Midbrain (tissue), 1 donor: Measurements from ENCODE around the gene HDAC4.
A peak's percentile ranks its signal among the peaks of the same experiment; 100 is the strongest.

Experiments used
- DNase-seq: peaks from one replicate; lab custom pipeline; 2025; lab: John Stamatoyannopoulos, UW

Gene HDAC4

DNA sequence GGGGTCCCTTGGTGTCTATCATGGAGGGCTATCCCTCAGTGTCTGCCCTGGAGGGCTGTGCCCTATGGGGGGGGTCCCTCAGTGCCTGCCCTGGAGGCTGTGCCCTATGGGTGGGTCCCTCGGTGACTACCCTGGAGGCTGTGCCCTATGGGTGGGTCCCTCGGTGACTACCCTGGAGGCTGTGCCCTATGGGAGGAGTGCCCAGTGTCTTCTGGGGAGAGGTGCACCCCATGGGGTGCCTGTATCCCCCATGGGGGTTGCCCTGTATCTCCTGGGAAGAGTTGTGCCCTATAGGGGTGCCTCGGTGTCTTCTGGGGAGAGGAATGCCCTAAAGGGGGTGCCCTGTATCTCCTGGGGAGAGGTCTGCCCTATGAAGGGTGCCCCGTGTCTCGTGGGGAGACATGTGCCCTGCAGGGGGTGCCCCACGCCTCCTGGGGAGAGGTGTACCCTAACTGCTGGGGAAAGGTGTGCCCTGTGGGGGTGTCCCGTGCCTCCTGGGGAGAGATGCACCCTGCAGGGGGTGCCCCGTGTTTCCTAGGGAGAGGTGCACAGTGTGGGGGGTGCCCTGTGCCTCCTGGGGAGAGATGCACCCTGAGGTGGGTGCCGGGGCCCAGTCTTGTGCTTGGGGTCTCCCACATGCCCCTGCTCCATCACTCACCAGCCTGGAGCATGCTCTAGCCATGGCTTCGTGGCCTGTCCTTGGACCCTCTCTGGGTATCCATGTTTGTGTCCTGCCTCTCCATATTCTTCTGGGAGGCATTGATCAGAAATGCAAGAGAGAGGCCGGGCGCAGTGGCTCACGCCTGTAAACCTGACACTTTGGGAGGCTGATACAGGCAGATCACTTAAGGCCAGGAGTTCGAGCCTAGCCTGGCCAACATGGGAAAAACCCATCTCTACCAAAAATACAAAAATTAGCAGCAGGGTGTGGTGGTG is 215.6 kb downstream of the HDAC4 start:
- DNase-seq = no peak

DNA sequence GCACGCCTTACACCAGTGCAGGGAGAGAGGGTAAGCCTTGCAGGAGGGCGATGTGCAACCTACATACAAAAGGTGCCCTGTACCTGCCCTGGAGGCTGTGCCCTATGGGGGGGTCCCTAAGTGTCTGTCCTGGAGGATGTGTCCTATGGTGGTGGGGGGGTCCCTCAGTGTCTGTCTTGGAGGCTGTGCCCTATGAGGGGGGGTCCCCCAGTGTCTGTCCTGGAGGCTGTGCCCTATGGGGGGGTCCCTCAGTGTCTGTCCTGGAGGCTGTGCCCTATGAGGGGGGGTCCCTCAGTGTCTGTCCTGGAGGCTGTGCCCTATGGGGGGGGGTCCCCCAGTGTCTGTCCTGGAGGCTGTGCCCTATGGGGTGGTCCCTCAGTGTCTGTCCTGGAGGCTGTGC is 216.6 kb downstream of the HDAC4 start:
- DNase-seq = no peak

DNA sequence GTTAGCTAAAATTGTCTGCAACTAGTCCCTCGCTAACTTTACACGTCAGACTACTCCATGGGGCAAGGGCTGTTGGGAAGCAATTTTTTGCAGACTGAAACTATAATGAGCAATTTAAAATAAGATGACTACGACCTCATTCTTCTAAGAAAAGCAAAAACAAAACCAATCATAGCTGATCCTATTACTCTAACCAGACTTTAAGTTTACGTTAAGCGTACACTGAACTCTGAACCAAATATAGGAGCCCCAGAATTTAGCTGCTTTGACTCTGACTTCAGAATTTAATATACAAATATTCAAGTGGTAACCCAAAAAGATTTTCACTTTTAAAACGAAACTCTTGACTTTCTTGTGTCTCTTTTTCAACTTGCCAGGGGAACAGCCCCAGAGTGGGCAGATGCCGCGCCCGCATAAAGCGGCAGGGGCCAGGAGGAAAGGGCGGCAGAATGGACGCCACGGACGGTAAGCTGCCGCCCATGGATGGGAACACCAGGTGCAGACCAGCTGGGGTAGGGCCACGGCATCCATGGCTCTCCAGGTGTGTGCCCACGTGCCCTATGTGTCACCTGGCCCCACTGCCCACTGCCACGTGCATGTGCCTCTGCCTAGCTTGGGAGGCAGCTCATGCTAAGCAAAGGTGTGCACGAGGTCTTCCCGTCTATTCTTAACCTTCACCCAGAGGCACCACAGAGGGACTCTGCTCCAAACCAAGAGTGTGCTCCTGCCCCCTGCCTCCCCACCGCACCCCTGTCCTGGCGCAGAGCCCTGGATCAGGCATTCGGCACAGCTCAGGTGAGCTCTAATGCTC is 217.6 kb downstream of the HDAC4 start:
- DNase-seq = no peak

DNA sequence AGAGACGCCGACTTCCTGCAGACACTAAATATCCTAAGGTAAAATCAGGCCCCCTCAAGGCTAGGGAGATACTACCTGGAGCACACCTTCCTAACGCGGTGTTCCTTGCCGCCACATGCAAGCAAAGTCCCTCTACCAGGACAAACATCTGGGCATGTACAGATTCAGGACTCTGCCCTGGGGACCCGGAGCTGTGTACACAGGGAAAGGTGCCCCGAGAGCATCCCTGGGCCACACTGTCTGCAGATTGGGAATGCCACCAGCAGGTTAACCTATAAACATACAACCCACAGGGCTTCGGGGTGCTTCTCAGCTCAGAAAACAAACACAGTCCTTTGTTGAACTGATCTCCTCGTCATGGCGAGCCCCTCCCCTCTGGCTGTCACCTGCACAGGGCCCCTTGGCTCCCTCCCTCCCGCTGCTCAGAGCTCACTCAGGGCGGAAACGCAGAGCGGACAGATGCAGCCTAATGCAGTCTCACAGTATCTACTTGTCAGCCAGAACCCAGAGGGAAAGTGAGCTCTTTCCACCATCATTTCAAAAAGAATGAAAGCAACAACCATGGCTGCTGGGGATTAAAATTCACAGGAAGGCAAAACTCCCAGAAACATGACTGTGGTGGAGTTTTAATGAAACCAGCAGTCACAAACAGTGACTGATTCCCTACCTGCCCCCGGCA is 218.8 kb downstream of the HDAC4 start:
- DNase-seq = no peak

DNA sequence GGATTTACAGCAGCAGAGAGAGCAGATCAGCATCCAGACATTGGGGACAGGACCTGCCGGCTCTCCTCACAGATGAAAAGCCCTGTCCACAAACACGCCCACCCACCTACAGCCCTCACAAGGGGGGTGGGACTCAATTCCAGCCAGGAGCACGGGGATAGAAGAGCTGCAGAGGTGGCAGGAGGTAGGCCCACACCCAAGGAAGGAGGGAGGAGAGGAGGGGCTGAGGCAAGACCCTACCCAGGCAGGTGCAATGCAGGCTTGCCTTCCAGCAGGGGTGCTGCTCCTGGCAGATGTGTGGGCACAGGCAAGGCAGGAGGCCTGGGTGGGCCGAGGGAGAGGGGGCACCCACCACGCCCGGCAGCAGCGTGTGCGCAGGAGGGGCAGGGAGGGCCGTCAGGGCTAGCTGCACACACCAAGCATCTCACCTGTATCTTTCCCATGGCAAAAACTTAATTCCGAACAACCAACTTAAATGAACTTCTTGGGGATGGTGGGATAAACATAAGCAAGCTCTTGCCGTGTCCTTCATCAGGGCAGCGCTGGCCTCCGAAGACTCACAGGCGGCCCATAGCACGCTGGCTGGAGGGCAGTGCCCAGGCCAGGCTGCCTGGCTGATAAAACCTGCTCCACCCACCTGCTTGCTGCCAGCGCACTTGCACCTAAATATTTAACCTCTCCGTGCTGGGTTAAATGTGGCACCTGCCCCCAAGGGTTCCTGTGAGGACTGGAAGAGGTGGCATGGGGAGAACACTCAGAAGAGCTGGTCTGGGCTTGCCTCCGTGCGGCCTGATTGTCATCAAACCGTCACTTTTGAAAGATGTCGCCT is 219.5 kb downstream of the HDAC4 start:
- no peak for DNase-seq

DNA sequence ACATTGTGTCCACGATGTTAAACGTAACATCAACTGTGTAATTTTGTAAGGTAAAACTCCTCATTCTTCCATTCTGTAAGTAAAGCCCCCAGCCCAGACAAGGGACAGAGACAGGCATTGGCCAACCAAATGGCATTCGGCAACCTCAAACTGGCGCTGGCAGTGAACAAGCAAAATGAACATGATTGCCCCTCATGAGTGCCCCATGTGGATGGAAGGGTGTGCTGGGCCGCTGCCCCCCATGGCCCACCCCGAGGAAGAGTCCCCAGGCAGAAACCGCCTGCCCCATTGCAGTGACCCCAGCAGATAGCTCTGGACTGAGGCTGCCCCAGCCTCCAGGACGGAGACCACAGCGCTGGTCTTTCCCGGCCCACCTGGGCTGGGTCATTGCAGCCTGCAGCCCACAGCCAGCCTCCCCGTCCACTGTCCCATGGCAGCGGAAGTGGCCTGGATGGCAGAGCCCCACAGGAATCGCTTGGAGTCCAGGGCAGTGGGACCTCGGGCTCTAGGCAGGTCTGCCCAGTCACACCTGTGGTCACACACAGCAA is 220.2 kb downstream of the HDAC4 start:
- DNase-seq = no peak

DNA sequence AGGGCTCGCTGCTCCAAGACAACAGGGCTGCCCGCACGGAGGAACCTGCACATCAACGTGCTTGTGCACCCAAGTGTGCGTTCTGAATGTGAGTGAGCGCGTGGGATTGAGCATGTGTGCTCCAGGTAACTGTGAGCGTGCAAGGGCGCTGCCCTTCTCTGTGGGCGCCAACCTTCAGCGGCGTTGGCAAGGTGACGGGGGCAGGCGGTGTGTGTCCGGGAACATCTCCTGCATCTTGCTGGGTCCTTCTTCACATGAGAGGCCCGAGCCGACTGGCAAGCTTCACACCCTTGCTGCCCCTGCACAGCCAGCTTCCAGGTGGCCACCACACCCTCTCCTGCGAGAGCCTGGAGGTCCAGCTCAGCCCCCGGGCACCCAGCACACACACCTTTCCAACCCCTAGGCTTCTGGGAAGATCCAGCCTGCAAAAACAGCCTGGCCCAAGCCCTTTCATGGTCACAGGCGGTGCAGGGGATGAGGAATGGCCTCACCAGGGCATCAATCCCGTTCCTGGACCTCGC is 220.9 kb downstream of the HDAC4 start:
- no peak for DNase-seq

DNA sequence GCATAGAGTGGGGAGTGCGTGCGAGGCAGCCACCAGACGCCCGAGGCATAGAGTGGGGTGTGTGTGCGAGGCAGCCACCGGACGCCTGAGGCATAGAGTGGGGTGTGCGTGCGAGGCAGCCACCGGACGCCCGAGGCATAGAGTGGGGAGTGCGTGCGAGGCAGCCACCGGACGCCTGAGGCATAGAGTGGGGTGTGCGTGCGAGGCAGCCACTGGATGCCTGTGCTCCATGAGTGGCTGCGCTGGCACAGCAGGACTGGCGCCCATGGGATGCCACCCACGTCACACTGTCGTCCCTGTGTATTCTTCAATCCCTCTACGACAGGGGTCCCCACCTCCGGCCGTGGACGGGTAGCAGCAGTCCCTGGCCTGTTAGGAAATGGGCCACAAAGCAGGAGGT is 221.9 kb downstream of the HDAC4 start:
- no peak for DNase-seq

DNA sequence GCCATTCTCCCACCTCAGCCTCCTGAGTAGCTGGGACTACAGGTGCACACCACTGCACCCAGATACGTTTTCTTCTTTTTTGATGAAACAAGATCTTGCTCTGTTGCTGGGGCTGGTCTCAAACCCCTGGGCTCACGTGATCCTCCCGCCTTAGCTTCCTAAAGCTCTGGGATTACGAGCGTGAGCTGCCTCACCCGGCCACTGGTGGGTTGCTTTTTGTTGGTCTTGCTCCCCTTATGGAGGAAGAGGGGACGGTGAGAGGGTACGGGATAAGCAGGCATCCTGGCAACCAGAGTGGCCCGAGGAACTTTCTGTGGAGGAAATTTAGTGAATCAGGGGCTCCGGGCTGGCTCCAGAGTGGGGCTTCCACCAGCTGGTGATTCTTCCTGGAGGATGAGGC is 222.3 kb downstream of the HDAC4 start:
- DNase-seq = no peak

DNA sequence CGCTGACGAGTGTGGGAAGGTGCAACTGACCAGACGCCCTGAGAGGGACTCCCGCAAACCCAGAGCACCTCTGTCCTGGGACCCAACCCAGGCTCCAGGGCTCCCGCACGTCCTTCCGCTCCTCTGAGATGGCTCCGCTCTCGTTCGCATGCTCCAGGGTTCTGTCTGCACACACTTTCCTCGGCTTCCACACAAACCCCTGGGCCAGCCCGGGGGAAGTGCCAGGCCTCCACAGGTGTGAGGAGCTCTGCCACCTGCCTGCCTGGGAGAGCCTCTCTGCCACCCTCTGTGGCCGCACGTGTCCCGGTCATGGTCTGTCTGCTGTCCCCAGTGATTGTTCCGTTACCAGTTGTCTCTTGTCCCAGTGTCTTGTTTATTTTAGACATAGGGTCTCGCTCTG is 222.9 kb downstream of the HDAC4 start:
- DNase-seq = no peak

DNA sequence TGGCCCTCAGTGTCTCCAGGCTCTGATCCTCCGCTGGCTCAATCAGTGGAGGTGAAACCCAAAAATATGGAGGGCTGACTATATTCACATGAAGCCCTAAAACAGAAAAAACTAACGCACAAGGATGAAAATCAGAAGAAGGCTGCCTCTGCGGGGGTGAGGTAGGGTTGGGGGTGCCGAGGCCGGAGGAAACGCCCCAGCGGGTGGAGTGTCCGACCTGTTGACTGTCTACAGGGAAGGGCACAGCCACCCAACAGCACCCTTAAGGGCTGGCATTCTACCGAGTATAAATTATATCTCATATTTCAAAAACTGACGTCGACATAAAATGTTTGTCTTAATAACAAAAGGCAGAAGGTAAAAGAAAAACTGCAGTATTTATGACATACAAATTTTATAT is 223.5 kb downstream of the HDAC4 start:
- DNase-seq = no peak

DNA sequence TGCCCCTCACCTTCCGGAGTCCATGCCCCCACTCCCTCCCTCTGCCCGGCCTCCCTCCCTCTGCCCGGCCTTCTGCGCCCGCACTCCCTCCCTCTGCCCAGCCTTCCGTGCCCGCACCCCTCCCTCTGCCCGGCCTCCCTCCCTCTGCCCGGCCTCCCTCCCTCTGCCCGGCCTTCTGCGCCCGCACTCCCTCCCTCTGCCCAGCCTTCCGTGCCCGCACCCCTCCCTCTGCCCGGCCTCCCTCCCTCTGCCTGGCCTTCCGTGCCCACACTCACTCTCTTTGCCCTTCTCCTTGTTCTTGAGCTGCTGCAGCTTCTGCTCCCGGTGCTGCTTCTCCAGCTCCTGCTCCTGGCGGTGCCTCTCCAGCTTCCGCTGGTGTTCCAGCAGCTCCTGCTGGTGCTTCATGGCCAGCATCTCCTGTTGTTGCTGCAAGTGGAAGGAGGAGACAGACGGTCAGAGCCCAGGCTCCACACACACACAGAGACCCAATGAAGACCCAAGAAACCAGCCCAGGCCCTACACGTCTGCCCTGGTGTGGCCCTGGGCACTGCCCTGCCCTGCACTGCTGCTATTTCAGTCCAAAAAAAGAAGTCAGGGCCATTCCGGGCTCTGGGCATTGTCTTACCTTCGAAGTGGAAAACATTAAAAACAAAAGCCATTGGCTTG is 224.5 kb downstream of the HDAC4 start:
- peak; percentile 39 for DNase-seq

DNA sequence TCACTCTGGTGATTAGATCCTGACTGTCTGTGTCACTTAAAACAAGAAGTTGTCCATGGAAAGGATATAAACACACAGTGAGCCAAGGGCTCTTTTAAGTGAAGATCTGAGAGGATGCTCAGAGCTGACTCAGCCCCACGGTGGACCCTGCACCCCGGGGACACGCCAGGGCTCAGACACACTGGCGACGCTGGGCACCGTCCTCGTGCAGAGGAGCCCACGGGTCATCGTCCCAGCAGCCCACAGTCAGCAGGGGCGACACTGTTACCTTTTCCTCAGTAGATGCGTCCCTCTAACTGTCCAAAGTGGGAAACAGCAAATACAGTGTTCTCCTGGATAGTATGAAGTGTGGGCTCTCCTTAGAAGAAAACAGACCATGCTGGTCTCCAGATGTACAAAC is 225.6 kb downstream of the HDAC4 start:
- DNase-seq = no peak

DNA sequence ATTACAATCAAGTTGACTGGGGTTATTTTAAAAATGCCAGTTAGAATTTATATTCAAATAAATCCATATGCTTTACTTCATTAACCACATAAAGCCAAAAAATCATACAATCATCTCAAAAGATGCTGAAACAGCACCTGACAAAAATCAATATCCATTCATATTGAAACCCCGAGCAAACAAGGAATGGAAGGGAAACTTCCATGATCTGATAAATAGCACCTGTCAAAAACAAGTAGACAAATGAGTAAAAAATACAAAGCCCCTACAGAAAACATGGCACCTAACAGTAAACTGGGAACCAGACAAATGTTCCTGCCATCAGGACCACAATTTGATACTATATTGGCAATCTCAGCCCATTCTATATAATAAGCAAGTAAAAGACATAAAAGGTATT is 227.5 kb downstream of the HDAC4 start:
- no peak for DNase-seq

DNA sequence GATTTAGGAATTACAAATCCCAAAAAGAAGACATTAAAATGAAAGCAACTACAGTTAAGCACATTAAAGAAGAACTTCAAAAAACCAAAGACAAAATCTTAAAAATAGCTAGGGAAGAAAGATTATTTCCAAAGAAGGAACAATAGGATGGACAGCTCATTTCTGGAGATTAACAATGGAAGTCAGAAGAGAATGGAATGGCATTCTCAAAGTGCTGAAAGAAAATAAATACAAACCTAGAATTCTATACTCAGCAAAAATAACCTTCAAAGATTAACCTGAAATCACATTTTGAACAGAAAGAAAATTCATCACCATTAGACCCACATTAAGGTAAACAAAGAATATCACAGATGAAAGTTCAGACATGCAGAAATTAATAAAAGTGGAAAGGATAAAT is 229.2 kb downstream of the HDAC4 start:
- no peak for DNase-seq

DNA sequence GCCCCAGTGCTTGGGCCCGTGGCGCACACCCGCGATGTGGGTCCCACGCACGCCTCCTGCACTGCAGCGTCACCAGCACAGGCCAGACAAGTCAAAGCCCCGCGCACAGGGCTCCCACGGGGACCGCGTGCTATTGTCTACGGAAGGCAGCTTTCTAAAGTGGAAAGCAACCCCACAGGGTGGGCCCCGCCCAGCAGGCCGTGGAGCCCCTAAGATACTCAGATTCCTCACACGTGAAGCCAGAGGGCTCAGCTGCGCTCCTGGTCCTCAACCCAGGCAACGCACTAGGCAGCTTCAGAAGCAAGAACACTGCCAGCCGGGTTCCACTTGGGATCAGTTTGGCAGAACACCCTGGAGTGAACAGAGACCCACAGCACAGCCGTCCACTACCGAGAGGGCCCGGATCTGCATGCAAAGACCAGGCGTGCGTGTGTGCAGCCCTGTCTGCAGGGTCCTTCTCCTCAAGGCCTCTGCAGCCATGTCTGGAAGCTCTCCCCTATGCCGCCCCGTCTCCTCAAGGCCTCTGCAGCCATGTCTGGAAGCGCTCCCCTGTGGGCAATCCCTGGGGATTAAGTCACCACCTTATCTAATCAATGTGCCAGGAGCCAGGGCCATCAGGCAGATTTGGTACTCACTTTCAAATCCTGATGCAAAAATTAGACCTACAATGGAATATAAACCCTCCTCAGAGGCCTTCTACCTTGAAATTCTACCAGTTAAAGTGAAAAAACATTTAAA is 231.3 kb downstream of the HDAC4 start:
- no peak for DNase-seq

DNA sequence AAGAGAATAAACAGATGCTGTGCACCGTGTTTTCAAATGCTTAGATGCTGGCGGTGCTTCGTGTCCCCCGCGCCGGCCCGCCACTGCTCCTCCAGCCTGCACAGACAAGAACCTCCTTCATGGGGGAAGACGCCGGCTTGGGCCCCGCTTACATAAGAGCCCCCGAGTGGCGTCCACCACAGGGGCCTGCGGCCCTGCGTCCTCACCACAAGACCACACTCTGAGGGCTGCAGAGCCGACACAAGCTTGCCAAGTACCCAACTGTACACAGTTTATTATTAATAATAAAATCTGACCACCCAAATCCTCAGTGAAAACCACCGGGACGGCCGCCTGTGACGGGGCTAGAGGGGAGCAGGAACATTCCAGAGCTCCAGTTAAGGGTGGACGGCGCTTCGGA is 232.2 kb downstream of the HDAC4 start:
- DNase-seq = no peak

DNA sequence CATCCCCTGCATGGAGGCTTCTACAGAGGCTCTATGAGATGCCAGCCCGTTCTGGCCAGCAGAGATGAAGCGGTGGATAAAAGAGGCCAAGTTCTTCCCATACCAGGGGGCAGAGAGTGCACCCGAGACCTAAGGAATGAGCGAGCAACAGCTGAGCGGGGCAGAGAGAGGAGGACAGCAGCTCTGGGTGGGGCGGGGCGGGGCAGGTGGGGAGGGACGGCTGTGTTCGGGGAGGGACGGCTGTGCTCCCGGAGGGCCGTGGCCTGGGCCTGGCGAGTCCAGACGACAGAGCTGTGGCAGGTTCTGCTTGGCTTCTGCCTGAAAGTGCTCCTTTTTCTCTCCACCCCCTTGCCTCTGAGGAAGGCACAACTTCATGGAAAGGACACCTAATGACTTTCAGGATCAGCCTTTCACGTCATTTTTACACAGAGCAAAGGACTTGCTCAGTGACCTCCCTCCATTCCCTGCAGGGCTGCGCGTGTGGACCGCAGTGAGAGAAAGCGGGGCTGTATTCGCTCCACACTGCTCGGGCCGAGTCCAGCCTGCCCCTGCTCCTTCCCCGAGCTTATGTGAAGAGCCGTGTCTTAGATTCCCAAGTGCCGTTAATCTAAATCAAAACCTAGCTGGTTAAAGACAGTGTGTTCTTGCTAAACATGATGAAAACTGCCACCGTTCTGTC is 232.9 kb downstream of the HDAC4 start:
- no peak for DNase-seq

DNA sequence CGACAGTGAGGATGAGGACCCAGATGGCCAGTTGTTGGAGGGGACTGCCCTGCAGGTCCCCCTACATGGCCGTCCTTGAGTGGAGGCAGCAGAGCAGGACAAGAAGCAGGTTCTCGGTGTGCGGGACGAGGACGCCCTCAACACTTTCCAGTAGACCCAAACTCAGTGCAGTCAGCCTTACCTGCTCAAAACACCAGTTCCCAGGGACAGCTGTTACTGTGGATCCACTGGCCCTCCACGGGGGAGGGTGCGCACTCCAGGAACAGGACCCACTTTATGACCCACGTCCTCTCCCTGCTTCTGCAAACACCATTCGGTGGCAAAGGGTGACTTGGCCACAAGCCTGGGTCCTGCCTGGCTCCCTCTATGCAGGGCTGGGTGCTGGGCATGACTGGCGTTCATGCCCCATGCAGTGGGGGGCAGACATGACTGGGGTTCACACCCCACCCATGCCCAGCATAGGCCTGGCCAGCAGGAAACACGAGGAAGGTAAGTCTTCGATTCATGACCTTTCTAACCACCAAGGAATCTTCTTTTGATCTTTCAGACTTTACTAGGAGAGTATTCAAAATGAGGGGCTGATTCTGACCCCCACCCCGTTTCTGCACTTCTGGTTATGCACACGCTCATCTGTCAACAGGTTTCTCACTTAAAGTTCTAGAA is 233.7 kb downstream of the HDAC4 start:
- DNase-seq = no peak
